HG03103 (cell line): ENCODE results near the gene ARSG.
A peak's percentile ranks its signal among the peaks of the same experiment; 100 is the strongest.
"Not testable (repeated sequence)": the region's sequence is repeated elsewhere in the genome, so short reads cannot be mapped to it uniquely, and the experiment has no call there.

Source experiments
- ATAC-seq: cut with Tn5 transposase; IDR thresholded peaks from one replicate; pipeline ENCODE4 v1.9.1; 2021; ENCODE audit warnings: low read depth; ENCODE audit not compliant: unreplicated experiment

ARSG gene

DNA sequence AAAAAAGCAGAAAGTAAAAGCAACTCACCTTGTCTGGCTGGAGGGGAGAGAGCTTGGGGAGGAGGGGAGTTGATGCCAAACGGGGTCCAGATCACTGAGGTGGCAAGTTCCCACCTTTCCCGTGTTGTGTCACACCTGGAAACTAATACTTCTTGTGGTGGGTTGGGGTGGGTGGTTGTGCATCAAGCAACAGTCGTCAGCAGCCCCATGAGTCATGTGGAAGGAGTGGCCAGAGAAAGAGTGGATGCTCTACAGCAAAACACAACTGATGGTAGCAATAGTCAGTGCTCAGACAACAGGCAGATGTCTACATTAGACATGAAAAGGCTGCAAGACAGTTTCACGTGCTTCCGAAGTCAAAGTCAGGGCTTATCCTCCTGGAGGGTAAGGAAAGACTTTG lies 35.4 kb downstream of the ARSG start:
- no peak for ATAC-seq

DNA sequence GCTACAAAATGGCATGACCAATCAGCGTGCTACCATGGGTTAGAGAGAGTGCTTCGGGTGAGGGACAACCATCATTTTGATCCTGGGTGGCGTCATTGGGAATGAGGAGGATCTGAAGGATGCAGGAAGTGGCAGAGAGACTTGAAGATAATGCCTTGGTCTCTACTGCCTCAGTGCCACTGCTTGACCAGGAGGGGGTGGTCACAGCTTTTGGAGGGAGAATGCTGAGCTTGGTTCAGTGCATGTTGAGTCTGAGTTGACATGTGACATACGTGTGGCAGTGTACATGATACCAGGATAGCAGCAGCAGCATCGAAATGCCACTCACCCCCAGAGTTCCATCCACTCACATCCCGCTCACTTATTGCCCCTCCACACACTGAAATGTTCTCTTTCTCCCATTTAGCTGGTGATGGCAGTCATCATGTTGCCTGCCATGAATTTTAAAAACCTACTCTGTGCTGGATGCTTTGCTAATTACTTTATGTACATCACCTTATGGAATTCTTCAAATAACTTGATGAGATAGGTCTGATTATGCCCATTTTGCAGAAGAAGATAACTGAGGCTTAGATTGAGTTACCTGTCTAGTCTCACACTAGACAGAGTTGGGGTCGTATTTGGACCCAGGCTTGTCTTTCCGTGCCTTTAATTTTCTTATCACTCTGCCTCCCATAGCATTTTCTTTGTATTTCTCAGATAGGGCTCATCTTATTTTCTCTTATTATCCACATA lies 36.7 kb downstream of the ARSG start:
- ATAC-seq = no peak

DNA sequence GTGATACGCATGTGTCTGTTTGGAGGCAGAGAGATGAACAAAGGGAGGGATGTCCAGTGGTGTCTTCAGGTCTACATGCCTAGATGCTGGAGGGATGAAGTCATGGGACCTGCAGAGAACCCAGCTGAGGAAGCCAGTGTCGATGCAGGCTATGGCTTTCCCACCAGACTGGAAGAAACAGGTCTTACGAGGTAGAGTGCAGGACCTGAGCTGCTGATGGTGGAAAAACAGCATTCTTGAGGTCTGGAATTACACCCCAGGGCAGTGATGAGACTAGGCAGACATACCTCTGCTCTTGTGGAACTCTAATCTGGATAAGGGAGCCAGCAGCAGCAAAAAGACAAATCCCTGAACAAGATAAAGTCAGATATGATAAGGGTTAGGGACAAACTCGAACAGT lies 37.4 kb downstream of the ARSG start:
- ATAC-seq = no peak

DNA sequence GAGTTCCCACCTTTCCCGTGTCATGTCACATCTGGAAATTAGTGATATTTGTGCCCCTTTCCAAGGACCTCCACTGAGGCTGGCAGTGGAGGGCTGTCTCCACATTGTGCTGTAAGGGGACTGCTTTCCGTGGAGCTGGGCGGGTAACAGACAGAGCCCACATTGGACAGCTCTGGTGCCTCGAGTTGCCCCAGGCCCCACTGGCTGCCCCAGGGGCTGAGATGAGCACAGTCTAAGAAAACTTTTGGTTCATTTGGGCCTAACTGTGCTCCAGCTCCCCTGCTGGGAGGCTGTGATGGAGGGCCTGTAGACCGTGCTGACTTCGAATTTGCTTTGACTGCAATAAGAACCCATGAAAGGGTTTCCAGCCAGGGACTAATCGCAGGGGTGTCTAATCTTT lies 38.0 kb downstream of the ARSG start:
- no peak for ATAC-seq

DNA sequence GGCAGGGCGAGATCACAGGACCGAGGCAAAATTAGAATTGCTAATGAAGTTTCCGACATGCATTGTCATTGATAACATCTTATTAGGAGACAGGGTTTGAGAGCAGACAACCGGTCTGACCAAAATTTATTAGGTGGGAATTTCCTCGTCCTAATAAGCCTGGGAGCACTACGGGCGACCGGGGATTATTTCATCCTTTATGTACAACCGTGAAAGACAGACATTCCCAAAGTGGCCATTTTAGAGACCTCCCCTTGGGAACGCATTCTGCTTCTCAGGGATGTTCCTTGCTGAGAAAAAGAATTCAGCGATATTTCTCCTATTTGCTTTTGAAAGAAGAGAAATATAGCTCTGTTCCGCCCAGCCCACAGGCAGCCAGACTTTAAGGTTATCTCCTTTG lies 40.6 kb downstream of the ARSG start:
- ATAC-seq = not testable (repeated sequence)

DNA sequence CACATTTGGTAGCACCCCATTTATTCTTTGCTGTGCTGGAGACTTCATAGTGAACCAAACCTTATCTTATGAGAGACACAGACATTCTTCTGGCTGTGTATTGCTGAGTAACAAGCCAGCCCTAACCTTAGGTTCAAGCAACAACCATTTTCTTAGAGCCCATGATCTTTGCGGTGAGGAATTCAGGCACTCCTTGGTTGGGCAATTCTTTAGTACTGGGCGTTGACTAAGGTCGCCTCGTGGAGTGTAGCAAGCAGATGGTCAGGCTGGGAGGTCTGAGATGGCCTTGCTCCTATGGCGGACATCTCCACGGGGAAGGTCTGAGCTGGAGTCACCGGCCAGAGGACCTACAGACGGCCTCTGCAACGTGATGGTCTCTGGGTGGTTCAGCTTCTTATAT lies 43.1 kb downstream of the ARSG start:
- ATAC-seq = no peak

DNA sequence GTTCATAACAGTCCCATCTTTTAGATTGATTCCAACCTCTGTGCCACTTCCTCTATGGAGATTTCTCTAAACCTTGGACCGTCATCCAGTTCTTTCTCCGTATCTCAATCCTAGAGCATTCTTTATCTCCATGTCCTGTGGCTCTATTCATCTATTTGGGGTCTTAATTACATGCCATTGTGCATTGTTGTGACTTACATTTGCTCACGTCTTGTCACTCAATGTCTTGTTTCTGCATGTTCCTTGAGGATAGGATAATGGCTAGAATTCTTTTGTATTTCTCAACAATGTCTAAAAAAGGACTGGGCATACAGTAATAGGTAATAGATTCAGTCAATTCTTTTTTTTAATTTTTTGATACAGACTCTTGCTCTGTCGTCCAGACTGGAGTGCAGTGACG lies 50.2 kb downstream of the ARSG start:
- ATAC-seq = no peak

DNA sequence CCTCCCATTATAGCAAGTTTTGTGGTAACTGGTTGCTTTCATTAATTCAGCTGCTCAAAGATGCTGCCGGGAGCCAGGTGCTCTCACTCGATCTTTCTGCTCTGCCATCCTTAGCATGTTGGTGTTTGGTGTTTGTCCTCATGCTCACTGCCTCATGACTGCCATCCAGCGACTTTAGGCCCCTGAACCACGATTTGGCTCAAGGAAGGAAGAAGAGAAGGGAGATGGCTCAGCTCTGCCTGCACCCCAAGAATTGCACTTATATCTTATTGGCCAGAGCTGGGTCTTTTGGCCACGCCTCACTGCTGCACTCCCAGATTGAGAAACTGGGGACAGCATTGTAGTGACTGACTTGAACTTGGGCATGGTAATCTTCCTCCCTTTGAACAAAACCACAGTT lies 52.7 kb downstream of the ARSG start:
- no peak for ATAC-seq

DNA sequence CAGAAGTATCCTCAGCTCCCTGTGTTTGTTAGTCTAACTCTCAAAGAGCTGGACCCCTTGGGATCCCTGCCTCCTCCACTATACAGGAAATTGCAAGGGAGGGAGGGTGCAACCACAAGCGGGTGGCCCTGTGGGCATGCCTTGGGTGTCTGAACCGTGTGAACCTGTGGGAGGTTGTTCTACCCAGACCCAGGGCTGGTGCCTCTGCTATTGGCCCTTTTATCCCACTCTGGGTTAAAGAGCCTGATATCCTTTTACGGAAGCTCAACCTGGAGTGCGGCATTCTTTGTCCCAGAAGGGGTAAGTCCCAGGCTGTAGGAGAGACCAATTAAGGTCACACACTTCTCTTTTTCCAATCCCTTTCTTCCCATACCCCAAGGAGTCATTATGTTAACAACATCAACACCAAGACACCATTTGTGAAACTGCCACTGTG lies 53.4 kb downstream of the ARSG start:
- no peak for ATAC-seq

DNA sequence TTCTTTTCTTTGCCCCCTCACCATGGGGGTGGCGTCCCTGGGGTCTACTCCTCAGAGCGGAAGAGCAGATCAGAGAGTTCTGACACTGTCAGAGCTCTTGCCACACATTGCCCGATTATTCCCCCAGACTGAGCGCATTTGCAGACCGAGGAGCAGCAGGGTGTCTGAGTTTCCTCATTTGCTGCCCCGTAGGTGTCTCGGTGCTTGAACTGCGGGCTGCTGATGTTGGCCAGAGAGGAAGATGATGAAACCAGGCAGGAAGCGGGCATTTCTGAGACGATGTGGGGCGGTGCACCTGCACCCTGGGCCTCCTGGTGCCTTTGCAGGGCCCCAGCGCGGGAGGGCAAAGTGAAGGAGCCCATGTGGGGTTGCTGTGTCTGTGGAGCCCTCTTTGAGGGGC lies 55.2 kb downstream of the ARSG start:
- ATAC-seq = peak; percentile 80

DNA sequence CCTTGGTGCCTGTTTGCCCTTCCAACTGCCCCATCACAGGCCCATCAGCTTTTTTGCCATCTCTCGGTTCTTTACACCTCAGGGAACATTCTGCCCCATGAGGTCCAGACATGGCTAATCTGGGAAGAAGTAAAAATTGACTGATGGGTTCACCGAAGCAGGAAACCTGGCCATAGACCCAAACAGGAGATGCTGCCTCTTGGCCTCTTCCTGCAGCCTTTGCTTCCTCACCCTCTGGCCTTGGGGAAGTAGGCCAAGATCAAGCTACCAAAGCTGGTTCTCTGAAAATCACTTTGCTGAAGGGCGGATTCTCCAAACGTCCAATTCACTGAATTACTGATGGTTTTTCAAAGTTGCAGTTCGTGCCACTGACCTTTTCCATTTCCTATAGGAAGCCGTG lies 56.1 kb downstream of the ARSG start:
- ATAC-seq = no peak

DNA sequence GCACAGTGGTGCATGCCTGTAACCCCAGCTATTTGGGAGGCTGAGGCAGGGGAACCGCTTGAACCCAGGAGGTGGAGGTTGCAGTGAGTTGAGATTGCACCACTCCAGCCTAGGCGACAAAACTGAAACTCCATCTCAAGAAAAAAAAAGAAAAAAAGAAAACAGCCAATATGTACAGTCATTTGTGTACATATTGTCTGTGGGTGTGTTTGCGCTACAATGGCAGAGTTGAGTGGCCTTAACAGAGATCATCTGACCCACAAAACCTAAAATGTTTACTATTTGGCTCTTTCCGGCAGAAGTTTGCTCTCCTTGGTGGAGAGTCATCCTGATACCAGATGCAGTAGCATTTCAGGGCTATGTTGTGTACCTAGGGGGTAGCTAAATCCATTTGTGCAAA lies 57.9 kb downstream of the ARSG start:
- no peak for ATAC-seq

DNA sequence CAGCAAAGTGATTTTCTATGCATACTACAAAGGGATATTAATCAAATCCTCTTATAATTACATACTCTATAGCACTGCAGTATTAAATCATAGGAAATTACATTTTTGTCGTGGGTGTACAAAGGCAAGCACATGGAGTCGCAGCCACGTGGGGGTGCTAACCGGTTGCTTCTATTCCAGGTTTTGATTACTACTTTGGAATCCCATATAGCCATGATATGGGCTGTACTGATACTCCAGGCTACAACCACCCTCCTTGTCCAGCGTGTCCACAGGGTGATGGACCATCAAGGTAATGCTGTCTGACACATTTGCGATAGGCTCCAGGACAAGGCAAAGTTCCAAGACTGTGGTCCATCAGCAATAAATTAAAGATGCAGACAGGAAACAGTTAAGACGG lies 60.1 kb downstream of the ARSG start:
- no peak for ATAC-seq

DNA sequence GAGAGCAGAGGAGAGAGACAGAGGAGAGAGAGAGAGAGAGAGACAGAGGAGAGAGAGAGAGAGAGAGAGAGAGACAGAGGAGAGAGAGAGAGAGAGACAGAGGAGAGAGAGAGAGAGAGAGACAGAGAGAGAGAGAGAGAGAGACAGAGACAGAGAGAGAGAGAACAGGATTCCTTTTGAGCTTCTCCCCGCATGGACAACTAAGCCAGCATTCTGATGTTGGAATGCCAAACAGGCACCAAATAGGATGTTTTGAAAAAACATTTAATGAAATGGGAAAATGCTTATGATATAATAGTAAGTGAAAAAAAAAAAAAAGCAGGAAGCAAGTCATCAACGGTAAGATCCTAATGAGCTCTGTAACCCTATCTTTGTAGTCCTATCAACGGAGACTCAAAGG lies 60.7 kb downstream of the ARSG start:
- ATAC-seq = no peak

DNA sequence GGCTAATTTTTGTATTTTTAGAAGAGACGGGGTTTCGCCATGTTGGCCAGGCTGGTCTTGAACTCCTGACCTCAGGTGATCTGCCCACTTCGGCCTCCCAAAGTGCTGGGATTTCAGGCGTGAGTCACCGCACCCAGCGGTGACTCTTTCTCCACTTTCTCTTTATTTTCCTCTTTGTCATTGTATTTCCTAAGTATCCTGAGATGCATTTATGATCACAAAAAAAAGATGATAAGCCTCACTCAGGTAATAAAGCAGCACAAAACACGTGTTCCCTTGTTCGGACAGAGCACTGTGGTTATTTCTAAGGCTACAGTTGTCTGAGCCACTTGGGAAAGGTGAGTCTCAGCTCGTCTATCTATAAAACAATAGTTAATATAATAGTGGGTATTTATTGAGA lies 61.4 kb downstream of the ARSG start:
- not testable (repeated sequence) for ATAC-seq

DNA sequence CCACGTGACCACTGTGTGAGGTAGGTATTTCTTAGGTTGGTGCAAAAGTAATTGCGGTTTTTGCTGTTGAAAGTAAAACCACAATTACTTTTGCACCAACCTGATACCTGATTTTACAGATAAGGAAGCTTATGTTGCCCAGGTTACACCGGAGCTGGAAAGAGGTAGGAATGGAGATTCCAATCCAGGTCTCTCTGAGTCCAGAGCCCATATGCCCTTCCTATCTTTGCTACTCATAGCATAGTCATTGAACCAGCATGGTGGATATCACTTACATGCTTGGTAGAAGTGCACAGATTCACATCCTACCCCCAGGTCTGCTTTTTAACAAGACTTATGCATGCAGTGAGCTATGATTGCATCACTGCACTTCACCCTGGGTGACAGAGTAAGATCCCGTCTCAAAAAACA lies 61.8 kb downstream of the ARSG start:
- no peak for ATAC-seq

DNA sequence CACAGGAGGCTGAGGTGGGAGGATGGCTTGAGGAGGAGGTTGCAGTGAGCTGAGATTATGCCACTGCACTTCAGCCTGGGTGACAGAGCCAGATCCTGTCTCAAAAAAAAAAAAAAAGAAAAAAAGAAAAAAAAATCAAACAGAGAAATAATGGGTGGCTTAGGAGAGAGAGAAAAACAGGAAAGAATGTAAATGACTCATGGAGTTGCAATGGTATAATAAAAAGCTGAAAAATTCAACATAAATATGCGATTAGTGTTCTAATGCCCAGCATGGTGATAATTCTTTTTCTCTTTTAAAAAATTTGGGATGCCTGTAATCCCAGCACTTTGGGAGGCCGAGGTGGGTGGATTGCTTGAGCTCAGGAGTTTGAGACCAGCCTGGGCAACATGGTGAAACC lies 63.0 kb downstream of the ARSG start:
- ATAC-seq = not testable (repeated sequence)

DNA sequence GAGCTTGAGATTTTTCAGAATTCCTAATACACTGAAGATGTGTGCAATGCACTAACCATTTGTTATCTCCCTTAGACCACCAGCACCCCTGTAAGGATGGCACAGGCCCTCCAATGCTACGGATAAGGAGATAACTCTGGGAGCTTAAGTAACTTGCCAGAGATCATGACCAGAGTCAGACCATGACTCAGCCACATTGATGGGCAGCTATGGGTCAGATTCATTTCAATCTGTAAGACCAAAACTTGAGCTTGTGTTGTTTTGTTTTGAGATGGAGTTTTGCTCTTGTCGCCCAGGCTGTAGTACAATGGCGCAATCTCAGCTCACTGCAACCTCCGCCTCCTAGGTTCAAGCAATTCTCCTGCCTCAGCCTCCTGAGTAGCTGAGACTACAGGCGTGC lies 63.8 kb downstream of the ARSG start:
- ATAC-seq = not testable (repeated sequence)

DNA sequence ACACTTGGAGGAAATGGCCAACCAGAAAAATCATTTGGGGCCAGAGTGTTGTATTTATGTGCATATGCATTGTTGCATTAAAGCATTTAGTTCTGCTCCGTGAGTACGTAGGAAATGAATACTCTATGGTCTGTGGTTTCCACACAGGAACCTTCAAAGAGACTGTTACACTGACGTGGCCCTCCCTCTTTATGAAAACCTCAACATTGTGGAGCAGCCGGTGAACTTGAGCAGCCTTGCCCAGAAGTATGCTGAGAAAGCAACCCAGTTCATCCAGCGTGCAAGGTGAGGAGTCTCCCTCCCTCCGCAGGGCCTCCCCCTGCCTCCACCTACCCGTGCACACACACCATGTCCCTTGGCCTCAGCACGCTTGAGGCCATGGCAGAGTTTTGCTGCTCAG lies 65.2 kb downstream of the ARSG start:
- ATAC-seq = peak; percentile 90

DNA sequence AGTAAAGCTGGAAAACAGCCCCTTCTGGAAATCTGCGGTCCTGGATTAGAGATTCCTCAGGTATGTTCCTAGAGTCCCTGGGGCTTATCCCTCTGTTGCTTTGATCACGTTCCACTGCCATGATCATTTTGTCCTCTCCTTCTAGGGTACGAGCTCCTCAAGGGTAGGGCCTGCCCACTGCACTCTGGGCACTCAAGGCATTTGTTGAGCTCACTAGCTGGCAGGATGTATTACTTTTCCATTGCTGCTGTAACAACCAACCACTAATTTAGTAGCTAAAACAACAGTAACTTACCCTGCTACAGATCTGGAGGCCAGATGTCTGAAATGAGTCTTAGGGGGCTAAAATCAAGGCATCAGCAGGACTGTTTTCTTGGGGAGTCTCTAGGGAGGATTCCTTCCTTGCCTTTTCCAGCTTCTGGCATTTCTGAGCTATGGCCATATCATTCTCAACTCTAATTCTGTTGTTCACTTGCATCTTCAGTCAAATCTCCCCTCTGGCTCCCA lies 65.7 kb downstream of the ARSG start:
- no peak for ATAC-seq

DNA sequence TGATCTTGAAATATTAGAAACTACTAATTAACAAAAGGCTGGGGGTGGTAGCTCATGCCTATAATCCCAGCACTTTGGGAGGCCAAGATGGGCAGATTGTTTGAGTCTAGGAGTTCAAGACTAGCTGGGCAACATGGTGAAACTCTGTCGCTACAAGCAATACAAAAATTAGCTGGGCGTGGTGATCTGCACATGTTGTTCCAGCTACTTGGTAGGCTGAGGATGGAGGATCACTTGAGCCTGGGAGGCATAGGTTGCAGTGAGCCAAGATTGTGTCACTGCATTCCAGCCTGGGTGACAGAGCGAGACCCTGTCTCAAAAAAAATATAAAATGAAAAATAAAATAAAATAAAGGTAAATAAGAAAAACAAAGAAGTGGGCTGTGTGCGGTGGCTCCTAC lies 66.6 kb downstream of the ARSG start:
- ATAC-seq = no peak

DNA sequence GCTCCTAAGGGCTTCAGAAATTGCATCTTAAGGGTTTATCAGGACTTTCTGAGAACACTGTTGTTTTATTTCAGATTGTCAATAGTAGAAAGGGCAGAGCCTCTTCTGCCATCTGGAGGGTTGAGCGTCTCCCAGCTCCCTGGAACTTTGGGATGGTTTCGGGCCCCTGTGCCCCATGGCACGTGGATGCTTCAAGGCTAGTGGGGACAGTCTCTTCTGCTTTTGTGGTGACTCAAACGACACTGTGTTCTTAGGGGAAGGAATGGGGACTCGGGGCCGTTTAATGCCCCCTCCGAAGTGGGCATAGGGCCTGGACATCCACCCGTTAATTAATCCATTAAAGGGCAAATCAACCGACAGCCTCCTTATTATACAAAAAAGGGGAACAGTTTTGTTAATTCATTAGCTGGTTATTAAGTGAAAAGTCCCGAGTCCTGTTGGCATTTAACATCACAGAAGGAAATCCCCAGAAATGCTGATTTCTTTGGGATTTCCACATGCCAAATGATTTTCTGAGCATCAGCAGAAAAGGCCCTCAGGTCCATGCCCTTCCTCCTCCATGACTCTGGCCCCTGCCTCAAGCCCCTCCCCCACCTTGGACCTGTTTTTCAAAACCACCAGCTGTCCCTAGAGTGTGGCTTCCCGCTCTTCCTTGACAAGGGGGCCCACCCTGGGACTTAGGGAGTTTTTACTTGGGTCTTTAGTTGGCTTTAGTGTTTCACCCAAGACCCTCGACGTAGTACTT lies 68.7 kb downstream of the ARSG start:
- no peak for ATAC-seq
